Stimulated activated effector memory CD8-positive, alpha-beta T cell treated with anti-CD3 and anti-CD28 coated beads, Interleukin-12 subunit alpha, Interleukin-12 subunit beta, amount 100 ng/mL, for 72 hours (primary cell): ENCODE measurements around the gene ZNF821.
"Not testable (repeated sequence)": the region's sequence is repeated elsewhere in the genome, so short reads cannot be mapped to it uniquely, and the experiment has no call there.

ENCODE experiments used
- ATAC-seq: fragments of 150-1000 bp; cut with Tn5 transposase; 2 replicates; pipeline ENCODE4 v1.10.0; 2021
- DNase-seq, 2 donors: peaks; one replicate each; pipeline ENCODE4 v3.0.0; 2021 to 2022; ENCODE audit warnings: low spot score in 2 of 2
- H3K27ac Mint-ChIP-seq: one replicate; pipeline ENCODE4 v1.8.0; 2022; ENCODE audit warnings: mild to moderate bottlenecking, mixed read lengths
- H3K36me3 Mint-ChIP-seq: one replicate; pipeline ENCODE4 v1.8.0; 2022; ENCODE audit warnings: mild to moderate bottlenecking, mixed read lengths
- H3K4me1 Mint-ChIP-seq: one replicate; pipeline ENCODE4 v1.8.0; 2022; ENCODE audit warnings: mixed read lengths
- H3K4me3 Mint-ChIP-seq: one replicate; pipeline ENCODE4 v1.8.0; 2022; ENCODE audit warnings: mild to moderate bottlenecking, mixed read lengths
- H3K9me3 Mint-ChIP-seq: one replicate; pipeline ENCODE4 v1.8.0; 2022; ENCODE audit warnings: mixed read lengths

The ZNF821 gene

GRCh38 chr16:71854369-71854948, 29.5 kb downstream of the ZNF821 start:
- Mint-ChIP-seq H3K4me1 (peaks cover 73% of the 10 kb centered on the region), H3K9me3 (no peaks in the 10 kb centered on the region), H3K27ac (peak overlapping the region; percentile 91), H3K4me3 (no peak overlapping the region), H3K36me3 (peaks cover 75% of the 10 kb centered on the region)
- no peak for DNase-seq
- ATAC-seq: no peak

GRCh38 chr16:71853413-71853812, 30.6 kb downstream of the ZNF821 start:
- no peaks in the 10 kb centered on the region for H3K9me3 Mint-ChIP-seq
- no peak overlapping the region for H3K4me3 Mint-ChIP-seq
- H3K27ac Mint-ChIP-seq: peak overlapping the region; percentile 91
- peaks cover 76% of the 10 kb centered on the region for H3K36me3 Mint-ChIP-seq
- peaks cover 81% of the 10 kb centered on the region for H3K4me1 Mint-ChIP-seq
- ATAC-seq: no peak
- no peak for DNase-seq

DNA sequence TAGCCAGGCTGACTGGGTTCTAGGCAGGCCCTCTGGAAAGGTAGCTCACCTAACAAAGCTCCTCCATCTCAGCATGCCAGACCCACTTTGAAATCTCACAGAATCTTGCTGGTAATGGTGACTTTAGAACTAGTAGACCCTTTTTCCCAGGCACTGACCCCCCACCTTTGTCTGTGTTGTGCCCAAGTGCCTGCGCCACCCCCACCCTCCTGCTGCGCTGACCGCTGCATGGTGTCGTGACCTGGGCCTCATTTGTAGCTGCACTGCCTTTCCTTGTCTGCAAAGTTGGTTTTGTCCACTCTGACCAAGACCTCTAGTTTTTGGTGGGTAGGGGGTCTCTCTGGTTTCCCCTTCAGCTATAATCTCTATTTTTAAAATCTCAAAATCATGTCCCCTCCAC, 31.4 kb downstream of the ZNF821 start:
- no peak for ATAC-seq
- Mint-ChIP-seq H3K27ac (peak overlapping the region; percentile 91), H3K36me3 (peaks cover 79% of the 10 kb centered on the region), H3K9me3 (no peaks in the 10 kb centered on the region), H3K4me1 (peaks cover 90% of the 10 kb centered on the region), H3K4me3 (no peak overlapping the region)
- no peak for DNase-seq

GRCh38 chr16:71852158-71852557, 31.8 kb downstream of the ZNF821 start:
- H3K36me3 Mint-ChIP-seq: peaks cover 79% of the 10 kb centered on the region
- no peaks in the 10 kb centered on the region for H3K9me3 Mint-ChIP-seq
- no peak overlapping the region for H3K4me3 Mint-ChIP-seq
- H3K4me1 Mint-ChIP-seq: peaks cover 90% of the 10 kb centered on the region
- peak overlapping the region; percentile 91 for H3K27ac Mint-ChIP-seq
- DNase-seq (no peak), ATAC-seq (no peak)

DNA sequence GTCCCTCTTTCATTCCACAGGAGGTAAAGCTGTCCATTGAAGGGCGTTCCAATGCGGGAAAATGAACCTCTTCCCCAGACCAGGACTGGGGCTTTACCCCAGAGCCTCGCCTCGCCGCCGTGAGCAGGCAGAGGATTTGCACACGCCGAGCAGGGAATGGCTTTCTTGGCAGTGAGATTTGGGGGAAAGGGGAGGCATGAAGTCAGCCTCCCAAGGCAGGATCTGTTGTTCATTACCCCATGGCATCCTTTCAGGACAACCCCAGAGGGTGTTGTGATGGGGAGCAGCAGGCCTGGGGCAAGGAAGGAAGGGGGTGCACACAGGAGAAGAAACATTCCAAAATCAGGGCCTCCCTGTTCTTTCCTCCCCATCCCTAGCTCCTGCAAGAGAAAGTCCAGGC, 32.2 kb downstream of the ZNF821 start:
- Mint-ChIP-seq H3K36me3 (peaks cover 79% of the 10 kb centered on the region), H3K9me3 (no peaks in the 10 kb centered on the region), H3K4me3 (no peak overlapping the region), H3K4me1 (peaks cover 90% of the 10 kb centered on the region), H3K27ac (peak overlapping the region; percentile 91)
- ATAC-seq (no peak), DNase-seq (no peak)

GRCh38 chr16:71848622-71849021, 35.4 kb downstream of the ZNF821 start:
- Mint-ChIP-seq H3K27ac (no peak overlapping the region), H3K9me3 (no peaks in the 10 kb centered on the region), H3K4me3 (no peak overlapping the region), H3K36me3 (peaks cover 73% of the 10 kb centered on the region), H3K4me1 (peaks cover 72% of the 10 kb centered on the region)
- no peak for DNase-seq
- no peak for ATAC-seq

- peak overlapping the region; percentile 97 for H3K27ac Mint-ChIP-seq
- H3K36me3 Mint-ChIP-seq: peaks cover 60% of the 10 kb centered on the region
Measured at GRCh38 chr16:71847096-71847495, 36.9 kb downstream of the ZNF821 start.

DNA sequence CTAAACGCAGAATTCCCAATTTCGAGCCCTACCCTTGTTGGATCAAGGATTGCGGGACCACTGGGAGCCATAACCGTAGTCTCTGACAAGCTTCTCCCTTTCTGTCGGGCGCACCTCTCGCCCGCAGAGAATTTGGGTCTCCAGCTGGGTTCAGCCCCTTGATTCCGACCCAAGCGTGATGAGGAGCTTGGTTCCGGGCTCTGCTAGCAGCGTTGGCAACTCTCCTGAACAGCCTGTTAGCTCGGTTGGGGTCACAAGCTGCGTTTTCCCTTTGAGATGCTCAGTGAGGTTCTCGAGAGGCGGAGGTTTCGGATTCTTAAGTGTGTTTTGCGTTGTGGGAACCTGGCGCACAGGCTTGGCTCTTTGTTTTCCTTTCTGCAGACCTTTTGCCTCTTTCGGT, 37.6 kb downstream of the ZNF821 start:
- peak overlapping the region; percentile 97 for H3K27ac Mint-ChIP-seq
- peak overlapping the region; percentile 90 for H3K4me3 Mint-ChIP-seq
- ATAC-seq (no peak), DNase-seq (no peak)
- peaks cover 64% of the 10 kb centered on the region for H3K4me1 Mint-ChIP-seq
- no peaks in the 10 kb centered on the region for H3K9me3 Mint-ChIP-seq
- peaks cover 57% of the 10 kb centered on the region for H3K36me3 Mint-ChIP-seq

More at GRCh38 chr16:71847096-71847495, 36.9 kb downstream of the ZNF821 start:
- no peak for DNase-seq
- H3K4me1 Mint-ChIP-seq: peaks cover 67% of the 10 kb centered on the region
- no peaks in the 10 kb centered on the region for H3K9me3 Mint-ChIP-seq
- H3K4me3 Mint-ChIP-seq: peak overlapping the region; percentile 90
- no peak for ATAC-seq

- DNase-seq: peak; percentile 98 to 100
- Mint-ChIP-seq H3K27ac (peak within 1 kb of the TSS; percentile 97), H3K9me3 (no peaks in the 10 kb centered on the region), H3K4me1 (peaks cover 61% of the 10 kb centered on the region), H3K36me3 (peaks cover 51% of the 10 kb centered on the region), H3K4me3 (peak within 1 kb of the TSS; percentile 90)
- peak; percentile 91 for ATAC-seq
Measured at GRCh38 chr16:71845639-71846430, 38.1 kb downstream of the ZNF821 start, which contains the start of gene ATXN1L. ATXN1L (plus strand) TSS chr16:71845976; CDS start chr16:71849741, 3,765 bp downstream.

- H3K27ac Mint-ChIP-seq: no peak overlapping the region
- peaks cover 28% of the 10 kb centered on the region for H3K36me3 Mint-ChIP-seq
- ATAC-seq (no peak), DNase-seq (no peak)
- peaks cover 45% of the 10 kb centered on the region for H3K4me1 Mint-ChIP-seq
- no peaks in the 10 kb centered on the region for H3K9me3 Mint-ChIP-seq
- no peak overlapping the region for H3K4me3 Mint-ChIP-seq
Measured at GRCh38 chr16:71843572-71843971, 40.4 kb downstream of the ZNF821 start.

DNA sequence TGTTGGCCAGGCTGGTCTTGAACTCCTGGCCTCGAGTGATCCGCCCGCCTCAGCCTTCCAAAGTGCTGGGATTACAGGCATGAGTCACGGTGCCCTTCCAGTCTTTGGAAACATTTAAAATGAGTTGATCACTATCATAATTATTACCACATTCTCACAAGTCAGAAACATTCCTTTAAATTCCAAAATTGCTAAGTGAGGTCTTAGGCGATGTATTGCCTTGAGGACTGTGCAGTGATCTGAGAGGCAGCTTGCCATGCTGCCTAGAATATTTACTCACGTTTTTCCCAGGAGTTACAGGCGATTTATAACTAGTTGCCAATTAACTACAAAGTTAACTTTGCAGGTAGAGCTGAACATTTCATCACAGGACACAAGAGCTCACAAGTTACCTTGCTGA, 43.9 kb downstream of the ZNF821 start:
- Mint-ChIP-seq H3K4me3 (no peak overlapping the region), H3K27ac (no peak overlapping the region), H3K9me3 (no peaks in the 10 kb centered on the region), H3K36me3 (peaks cover 1% of the 10 kb centered on the region), H3K4me1 (peaks cover 18% of the 10 kb centered on the region)
- DNase-seq: no peak
- ATAC-seq: no peak

DNA sequence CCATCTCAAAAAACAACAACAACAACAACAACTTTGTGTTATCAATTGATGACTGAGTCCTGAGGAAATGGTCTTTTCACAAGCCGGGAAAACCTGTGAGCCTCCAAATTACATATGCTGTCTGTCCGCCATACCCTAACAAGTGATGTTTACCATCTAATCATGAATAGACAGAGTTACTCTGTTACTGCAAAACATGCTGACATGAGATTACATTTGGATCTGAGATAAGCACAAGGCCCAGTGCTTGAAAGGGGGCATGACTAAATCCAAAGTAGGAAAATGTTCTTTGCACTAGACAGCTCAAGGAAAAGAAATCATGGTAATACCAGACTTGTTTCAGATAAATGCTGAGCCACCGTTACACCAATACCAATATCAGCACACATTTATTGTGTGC, 46.8 kb downstream of the ZNF821 start:
- DNase-seq: no peak
- H3K9me3 Mint-ChIP-seq: no peaks in the 10 kb centered on the region
- no peak overlapping the region for H3K27ac Mint-ChIP-seq
- no peaks in the 10 kb centered on the region for H3K36me3 Mint-ChIP-seq
- no peak for ATAC-seq
- no peak overlapping the region for H3K4me3 Mint-ChIP-seq
- peaks cover 4% of the 10 kb centered on the region for H3K4me1 Mint-ChIP-seq

DNA sequence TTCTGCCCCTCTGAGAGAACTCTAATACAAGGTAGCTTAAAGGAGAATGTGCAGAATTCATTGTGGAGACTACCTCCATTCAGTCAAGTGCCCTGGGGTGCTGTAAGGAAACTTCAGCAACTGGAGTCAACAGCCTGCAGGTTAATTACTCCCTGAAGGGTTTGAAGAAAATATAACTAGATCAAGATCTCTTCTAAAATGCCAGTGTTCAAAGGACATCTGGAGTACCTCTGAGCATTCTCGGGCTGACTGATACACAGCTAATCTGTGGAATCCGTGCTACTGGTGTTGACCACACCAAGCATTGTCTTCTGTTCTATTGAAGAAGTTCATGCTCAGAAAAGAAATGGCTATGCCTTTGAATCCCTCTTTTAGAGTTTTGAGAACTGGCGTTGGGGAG, 49.7 kb downstream of the ZNF821 start:
- Mint-ChIP-seq H3K4me1 (no peaks in the 10 kb centered on the region), H3K9me3 (no peaks in the 10 kb centered on the region), H3K36me3 (no peaks in the 10 kb centered on the region), H3K4me3 (no peak overlapping the region), H3K27ac (no peak overlapping the region)
- no peak for DNase-seq
- no peak for ATAC-seq

DNA sequence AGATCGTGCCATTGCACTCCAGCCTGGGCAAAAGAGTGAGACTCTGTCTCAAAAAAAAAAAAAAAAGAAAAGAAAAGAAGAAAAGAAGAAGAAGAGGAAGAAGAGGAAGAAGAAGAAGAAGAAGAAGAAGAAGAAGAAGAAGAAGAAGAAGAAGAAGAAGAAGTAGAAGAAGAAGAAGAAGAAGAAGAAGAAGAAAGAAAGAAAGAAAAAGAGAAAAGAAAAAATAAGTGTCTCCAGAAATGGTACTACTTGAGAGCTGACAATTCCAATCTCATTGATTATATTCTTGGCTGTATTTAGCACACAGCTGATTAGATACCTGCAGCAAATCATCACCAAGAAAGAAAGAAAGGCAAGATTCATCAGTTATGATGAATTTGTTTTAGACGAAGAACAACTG, 51.9 kb downstream of the ZNF821 start:
- H3K4me3 Mint-ChIP-seq, H3K4me1 Mint-ChIP-seq, ATAC-seq, DNase-seq, H3K9me3 Mint-ChIP-seq, H3K36me3 Mint-ChIP-seq, H3K27ac Mint-ChIP-seq: not testable (repeated sequence)

GRCh38 chr16:71831698-71832097, 52.3 kb downstream of the ZNF821 start:
- DNase-seq, H3K27ac Mint-ChIP-seq, H3K36me3 Mint-ChIP-seq, H3K9me3 Mint-ChIP-seq, H3K4me3 Mint-ChIP-seq, ATAC-seq, H3K4me1 Mint-ChIP-seq: not testable (repeated sequence)

DNA sequence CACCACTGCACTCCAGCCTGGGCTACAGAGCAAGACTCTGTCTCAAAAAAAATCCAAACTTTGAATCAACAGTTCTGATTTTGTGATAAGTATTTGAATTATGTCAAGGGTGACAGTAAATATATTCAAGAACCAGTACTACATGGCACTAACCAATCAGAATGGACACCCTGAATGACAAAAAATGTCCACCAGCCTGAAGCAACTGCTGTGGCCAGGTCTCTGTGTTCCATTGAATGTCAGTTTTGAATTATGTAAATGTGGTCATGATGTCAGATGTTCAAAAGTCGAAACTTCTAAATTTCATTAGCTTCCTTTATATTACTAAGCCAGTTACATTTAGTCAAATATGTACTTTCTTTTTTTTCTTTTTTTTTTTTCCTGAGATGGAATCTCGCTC, 53.6 kb downstream of the ZNF821 start:
- Mint-ChIP-seq H3K4me3 (no peak overlapping the region), H3K4me1 (no peaks in the 10 kb centered on the region), H3K36me3 (peaks cover 7% of the 10 kb centered on the region), H3K27ac (no peak overlapping the region), H3K9me3 (no peaks in the 10 kb centered on the region)
- DNase-seq: no peak
- peak; percentile 68 for ATAC-seq
